WI38 (cell line): Measurements from ENCODE around the gene SPPL2B.

ENCODE experiments used
- H3K4me3 ChIP-seq: 2 replicates; pipeline ENCODE4 v1.5.1; 2011; ENCODE audit warnings: low read depth, mild to moderate bottlenecking, control low read depth, low read length
- TF ChIP-seq, protein P1 (sequence below): IDR thresholded peaks from 2 replicates; pipeline ENCODE4 v1.5.1; 2012; ENCODE audit warnings: low read depth, mild to moderate bottlenecking, control low read depth, low read length

The SPPL2B gene

GRCh38 chr19:2353159-2353886 is 24.8 kb downstream of the SPPL2B start:
- TF ChIP-seq, protein P1, sequence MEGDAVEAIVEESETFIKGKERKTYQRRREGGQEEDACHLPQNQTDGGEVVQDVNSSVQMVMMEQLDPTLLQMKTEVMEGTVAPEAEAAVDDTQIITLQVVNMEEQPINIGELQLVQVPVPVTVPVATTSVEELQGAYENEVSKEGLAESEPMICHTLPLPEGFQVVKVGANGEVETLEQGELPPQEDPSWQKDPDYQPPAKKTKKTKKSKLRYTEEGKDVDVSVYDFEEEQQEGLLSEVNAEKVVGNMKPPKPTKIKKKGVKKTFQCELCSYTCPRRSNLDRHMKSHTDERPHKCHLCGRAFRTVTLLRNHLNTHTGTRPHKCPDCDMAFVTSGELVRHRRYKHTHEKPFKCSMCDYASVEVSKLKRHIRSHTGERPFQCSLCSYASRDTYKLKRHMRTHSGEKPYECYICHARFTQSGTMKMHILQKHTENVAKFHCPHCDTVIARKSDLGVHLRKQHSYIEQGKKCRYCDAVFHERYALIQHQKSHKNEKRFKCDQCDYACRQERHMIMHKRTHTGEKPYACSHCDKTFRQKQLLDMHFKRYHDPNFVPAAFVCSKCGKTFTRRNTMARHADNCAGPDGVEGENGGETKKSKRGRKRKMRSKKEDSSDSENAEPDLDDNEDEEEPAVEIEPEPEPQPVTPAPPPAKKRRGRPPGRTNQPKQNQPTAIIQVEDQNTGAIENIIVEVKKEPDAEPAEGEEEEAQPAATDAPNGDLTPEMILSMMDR = no peak
- no peak overlapping the region for H3K4me3 ChIP-seq

DNA sequence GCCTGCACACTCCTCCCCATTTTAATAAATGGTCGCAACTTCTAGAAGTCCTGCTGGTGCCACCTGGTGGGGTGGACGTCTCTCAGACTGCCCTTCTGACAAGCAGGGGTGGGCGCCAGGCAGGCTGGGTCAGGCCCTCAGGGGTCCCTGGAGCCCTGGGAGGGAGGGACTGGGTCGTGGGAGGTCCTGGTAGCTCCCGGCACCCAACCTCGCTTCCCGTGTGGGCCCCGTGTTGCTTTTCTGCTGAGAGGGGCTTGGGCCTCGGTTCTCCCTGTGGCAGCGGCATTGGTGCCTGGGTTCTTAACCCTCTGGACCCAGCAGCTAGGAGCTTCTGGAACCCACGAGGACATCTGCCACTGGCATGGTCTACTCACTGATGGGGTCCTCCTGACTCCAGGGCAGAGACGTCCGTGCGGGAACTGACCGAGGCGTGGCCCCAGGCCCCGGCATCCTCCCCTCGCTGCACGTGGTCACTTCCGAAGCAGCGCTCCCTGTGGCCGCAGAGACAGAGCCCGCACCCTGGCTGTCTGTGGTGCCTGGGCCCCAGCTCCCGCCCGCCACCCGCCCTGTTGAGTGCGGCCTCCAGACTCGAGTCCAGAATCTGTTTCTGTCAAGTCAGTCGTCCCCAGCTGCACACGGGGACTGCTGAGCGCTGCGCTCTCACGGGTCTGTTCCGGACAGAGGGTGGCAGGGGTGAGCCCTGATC is 25.6 kb downstream of the SPPL2B start:
- H3K4me3 ChIP-seq = no peak overlapping the region
- TF ChIP-seq, protein P1 = no peak

DNA sequence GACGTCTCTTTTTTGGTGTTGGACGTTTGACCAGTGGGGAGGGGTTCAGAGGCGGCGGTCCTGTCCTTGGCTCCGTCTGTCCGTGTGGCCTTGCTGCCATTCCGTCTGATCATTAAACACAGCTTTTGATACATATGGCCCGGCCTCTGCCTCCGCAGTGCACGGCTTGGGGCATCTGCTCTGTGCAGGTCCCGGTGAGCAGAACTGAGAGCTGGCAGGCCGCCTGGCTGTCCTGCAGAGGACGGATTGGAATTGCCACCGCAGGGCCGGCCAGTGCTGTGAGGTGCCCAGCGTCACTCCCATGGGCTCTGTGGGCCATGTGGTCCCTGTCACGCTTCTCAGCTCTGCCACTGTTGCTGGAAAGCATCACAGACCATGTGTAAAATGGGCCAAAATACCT is 26.2 kb downstream of the SPPL2B start:
- TF ChIP-seq, protein P1 = no peak
- H3K4me3 ChIP-seq = no peak overlapping the region

DNA sequence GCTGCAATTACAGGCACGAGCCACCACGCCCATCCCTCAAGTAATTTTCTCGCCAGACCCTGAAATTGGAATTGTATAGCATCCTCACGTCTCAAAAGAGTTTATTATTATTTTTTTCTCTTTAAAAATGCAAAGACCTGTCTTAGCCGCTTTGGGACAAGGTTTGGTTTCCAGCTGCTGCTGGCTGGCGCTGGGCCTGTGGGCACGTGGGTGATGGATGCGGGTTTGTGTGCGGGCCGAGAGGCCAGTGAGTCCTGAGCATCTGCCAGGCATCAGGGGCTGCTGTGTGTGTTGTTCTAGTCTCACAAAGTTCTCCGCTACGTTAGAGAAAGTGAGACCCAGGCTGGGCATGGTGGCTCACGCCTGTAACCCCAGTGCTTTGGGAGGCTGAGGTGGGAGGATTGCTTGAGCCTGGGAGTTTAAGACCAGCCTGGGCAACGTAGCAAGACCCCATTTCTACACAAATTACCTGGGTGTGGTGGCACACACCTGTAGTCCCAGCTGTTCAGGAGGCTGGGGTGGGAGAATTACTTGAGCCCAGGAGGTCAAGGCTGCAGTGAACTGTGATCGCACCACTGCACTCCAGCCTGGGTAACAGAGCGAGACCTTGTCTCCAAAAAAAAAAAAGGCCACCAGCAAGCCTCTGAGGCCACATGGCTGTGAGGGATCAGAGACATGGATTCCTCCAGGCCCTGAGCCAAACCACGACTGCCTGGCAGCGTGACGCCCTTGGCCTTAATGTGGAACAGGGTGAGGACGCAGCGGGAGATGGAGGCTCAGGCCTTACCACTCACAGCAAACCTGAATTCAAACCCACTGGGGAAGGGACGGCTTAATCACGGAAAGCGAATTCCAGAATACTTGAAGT is 26.9 kb downstream of the SPPL2B start:
- TF ChIP-seq, protein P1 = no peak
- H3K4me3 ChIP-seq = no peak overlapping the region

DNA sequence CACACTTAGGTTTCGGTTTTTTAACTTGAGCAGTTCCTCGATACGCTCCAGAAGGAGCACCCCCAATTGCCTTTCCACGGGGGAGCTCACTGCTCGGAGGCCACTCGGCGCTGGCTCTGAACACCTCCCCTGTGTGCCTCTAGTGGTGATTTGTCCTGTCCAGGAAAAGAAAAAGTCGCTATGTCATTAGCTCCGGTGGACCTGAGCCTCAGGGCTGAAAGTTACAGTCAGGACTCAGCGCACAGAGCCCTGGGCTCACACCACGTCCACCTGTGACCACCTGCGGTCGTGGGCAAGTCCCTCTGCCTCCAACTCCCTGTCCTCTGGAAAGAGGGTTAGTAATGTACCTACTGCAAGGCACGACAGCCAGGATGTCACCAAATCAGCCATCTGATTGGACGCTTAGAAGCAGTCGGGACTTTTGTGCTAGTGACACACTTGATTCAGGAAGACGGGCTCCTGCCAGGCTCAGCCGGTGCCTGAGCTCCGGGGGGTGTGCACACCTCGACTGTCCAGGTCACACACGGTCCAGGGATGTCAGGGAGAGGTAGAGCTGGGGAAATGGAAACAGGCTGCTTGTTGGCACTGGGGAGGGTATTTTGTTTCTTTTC is 27.7 kb downstream of the SPPL2B start:
- TF ChIP-seq, protein P1 = no peak
- no peak overlapping the region for H3K4me3 ChIP-seq

GRCh38 chr19:2357279-2358206 is 29.1 kb downstream of the SPPL2B start:
- H3K4me3 ChIP-seq = no peak overlapping the region
- TF ChIP-seq, protein P1 = no peak
